HG02884 (cell line): ENCODE data around the gene C15orf39.
"Not testable (repeated sequence)": the region's sequence is repeated elsewhere in the genome, so short reads cannot be mapped to it uniquely, and the experiment has no call there.

Experiments used
- ATAC-seq: cut with Tn5 transposase; IDR thresholded peaks from one replicate; pipeline ENCODE4 v1.9.1; 2021; ENCODE audit warnings: mild to moderate bottlenecking, moderate library complexity; ENCODE audit not compliant: unreplicated experiment

Gene C15orf39

GRCh38 chr15:75258620-75259343 is 57.1 kb downstream of the C15orf39 start:
- ATAC-seq: not testable (repeated sequence)

GRCh38 chr15:75259873-75260272 is 58.2 kb downstream of the C15orf39 start:
- not testable (repeated sequence) for ATAC-seq
